Activated CD4-positive, alpha-beta T cell treated with anti-CD3 and anti-CD28 coated beads for 48 hours (primary cell): Measurements from ENCODE around the gene OOSP1.
"Not testable (repeated sequence)": the region's sequence is repeated elsewhere in the genome, so short reads cannot be mapped to it uniquely, and the experiment has no call there.

Experiments used
- DNase-seq: peaks from one replicate; pipeline ENCODE4 v3.0.0-alpha.2; 2020

Gene OOSP1, protein sequence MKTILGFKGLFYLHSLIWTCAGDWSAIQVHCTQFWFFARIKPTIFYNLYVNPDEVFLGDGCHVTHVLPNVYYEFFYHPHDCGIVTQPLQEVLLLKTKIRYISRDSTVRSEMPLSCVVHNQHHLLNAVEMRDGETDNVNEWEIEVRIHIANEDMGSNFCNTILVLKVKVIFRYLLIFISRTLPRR

GRCh38 chr11:59938132-59938531 lies at the start of gene OOSP1:
OOSP1 (plus strand) TSS chr11:59938432; CDS start chr11:59938455, 23 bp downstream.
- no peak for DNase-seq

GRCh38 chr11:59891781-59892181 lies 46.5 kb upstream of the OOSP1 start:
- no peak for DNase-seq

GRCh38 chr11:59894616-59895015 lies 43.6 kb upstream of the OOSP1 start:
- no peak for DNase-seq

DNA sequence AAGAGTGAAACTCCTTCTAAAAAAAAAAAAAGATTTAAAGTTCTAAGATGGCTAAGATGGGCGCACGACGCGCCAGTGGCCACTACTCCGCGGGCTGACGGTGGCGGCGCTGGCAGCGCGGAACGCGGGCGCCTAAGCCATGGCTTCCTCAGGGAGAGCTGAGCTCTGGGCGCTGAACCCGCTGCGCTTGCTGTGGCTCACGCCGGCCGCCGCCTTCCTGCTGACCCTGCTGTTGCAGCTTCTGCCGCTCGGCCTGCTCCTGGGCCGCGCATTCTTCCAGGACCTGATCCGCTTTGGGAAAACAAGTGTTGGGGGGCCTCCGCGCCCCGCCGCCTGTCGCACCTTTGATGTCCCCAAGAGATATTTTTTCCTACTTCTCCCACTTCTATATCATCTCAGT lies 40.2 kb upstream of the OOSP1 start:
- DNase-seq, result no peak

DNA sequence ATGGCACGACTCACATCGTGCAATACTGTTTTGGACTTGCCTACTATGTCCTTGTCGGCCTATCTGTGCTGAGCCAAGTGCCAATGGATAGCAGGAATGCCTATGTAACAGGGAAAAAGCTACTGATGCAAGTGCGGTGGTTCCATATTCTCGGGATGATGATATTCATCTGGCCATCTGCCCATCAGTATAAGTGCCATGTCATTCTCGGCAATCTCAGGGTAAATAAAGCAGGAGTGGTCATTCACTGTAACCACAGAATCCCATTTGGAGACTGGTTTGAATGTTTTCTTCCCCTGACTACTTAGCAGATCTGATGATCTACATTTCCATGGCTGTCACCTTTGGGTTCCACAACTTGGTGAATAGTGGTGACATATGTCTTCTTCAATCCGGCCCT lies 39.6 kb upstream of the OOSP1 start:
- no peak for DNase-seq

DNA sequence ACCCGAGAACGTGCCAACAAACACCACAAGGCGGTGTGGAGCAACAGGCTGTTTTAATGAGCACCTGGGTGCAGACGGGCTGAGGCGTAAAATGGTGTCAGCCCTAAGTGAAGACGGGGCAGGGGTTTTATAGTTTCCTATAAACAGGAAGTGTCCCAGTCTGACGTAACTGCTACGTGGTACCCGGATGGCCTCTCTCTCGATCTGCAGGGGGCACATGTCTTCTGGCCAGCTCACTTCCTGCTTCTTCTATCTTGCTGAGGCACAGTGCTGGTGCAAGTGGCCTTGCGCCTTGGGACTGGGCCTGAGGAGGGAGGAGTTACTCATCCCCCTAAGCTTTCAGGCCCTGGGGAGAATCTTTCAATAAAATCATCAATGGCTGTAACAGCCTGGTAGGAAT lies 38.7 kb upstream of the OOSP1 start:
- DNase-seq, result no peak

- no peak for DNase-seq
Observed at GRCh38 chr11:59900366-59901126, 37.7 kb upstream of the OOSP1 start.

GRCh38 chr11:59901306-59901705 lies 36.9 kb upstream of the OOSP1 start:
- no peak for DNase-seq

DNA sequence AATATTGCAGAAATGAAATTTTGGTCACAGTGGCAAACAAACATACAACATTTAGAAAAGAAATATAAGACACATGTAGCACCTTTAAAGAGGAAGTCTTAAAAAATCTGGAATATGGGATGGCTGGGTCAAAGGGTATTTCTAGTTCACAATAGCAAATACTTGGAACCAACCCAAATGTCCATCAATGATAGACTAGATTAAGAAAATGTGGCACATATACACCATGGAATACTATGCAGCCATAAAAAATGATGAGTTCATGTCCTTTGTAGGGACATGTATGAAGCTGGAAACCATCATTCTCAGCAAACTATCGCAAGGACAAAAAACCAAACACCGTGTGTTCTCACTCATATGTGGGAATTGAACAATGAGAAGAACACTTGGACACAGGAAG lies 34.7 kb upstream of the OOSP1 start:
- DNase-seq, result not testable (repeated sequence)

GRCh38 chr11:59918480-59918879 lies 19.8 kb upstream of the OOSP1 start:
- no peak for DNase-seq

DNA sequence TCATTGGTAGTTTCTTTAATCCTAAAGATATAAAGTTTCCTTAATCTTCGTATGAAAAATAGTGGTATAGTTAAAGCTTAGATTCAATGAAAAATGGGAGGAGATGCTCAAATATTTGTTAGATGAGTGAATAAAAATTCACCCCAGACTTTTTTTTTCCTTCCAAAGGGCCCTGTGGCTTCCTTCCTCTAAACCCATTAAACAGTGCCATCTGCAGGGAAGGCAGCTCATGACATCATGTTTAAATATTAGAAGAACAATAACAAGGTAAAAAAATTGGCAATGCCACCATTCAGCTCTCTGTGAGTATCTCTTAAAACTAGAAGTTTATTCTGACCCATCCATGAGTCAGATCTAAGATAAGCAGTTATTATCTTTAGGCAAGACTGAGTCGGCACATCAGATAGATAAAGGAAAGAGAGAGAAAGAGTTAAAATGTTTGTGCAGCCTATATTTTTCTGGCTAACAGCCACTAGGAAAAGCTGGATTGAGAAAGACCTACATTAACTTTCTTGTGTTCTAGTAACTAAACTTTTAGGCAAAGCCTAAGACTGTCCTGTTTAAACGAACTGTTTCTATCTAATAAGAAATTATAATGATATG lies 19.1 kb upstream of the OOSP1 start:
- DNase-seq, result peak; percentile 38

GRCh38 chr11:59923813-59924212 lies 14.4 kb upstream of the OOSP1 start:
- peak; percentile 5 for DNase-seq

GRCh38 chr11:59931688-59932087 lies 6.5 kb upstream of the OOSP1 start:
- no peak for DNase-seq

GRCh38 chr11:59938718-59939117 lies 486 bp downstream of the OOSP1 start:
- no peak for DNase-seq

GRCh38 chr11:59939482-59939881 lies 1.2 kb downstream of the OOSP1 start:
- DNase-seq, result no peak

- DNase-seq, result no peak
Observed at GRCh38 chr11:59941091-59941490, 2.9 kb downstream of the OOSP1 start.

- no peak for DNase-seq
Observed at GRCh38 chr11:59943997-59944714, 5.9 kb downstream of the OOSP1 start.

DNA sequence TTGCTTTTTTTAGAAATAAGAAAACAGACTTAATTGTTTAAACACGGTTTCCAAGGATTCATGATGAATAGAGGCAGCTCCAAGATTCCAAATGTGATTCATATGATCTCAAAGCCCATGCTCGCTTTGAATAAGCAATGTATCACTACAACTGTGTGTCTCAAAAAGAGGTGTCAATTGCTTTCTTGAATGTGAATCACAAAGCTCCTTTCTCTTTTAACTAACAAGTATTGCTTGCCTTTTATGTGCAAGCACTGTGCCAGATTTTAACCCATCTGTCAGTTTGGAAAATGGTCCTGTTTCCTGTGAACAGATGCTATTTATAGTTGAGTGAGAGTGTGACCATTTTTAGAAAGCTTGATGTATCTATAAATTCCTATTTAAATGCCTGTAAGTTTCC lies 6.5 kb downstream of the OOSP1 start:
- no peak for DNase-seq

- no peak for DNase-seq
Observed at GRCh38 chr11:59953463-59954218, 15.4 kb downstream of the OOSP1 start.

DNA sequence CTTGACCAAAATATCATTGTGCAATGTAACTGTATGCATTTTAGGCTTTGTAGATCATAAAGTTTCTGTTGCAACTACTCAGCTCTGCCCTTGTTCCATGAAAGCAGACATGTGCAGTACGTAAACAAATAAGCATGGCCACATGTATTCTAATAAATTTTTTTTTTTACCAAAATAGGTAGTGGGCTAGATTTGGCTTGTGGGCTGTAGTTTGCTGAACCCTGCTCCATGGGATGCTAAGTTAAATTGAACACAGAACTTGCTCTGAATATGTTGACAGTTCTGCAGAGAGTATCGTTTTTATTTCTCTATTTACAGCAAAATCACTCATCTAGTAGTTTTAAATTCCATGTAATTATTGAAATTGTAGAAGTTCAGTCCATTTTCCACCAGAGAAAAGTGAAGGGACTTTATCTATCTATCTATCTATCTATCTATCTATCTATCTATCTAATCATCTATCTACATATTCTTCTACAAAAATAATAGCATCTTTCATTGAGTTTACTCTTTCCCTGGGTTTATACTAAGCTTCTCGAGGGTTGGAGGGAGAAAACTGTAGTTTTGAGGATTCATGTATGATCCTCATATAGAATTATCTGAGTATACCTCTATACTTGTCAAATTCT lies 16.1 kb downstream of the OOSP1 start:
- DNase-seq, result no peak

- DNase-seq, result no peak
Observed at GRCh38 chr11:59957094-59957493, 18.9 kb downstream of the OOSP1 start.
